ENCODE data around the gene NACC2.

- TF ChIP-seq CTCF (IDR thresholded peaks at IDR 0.05) = peak; percentile 47
- no peak for TF ChIP-seq EZH2 (IDR thresholded peaks at IDR 0.05)
Measured at GRCh38 chr9:136110082-136111061, 15.3 kb upstream of the NACC2 start.

Measured in neural progenitor cell (in vitro differentiated cells).